Measurements from ENCODE around the gene TAF3.
"Not testable (repeated sequence)": the region's sequence is repeated elsewhere in the genome, so short reads cannot be mapped to it uniquely, and the experiment has no call there.

TAF3 gene

GRCh38 chr10:7811000-7811399 is 7.3 kb upstream of the TAF3 start:
- no peak for DNase-seq (ENCODE audit: low spot score)

DNA sequence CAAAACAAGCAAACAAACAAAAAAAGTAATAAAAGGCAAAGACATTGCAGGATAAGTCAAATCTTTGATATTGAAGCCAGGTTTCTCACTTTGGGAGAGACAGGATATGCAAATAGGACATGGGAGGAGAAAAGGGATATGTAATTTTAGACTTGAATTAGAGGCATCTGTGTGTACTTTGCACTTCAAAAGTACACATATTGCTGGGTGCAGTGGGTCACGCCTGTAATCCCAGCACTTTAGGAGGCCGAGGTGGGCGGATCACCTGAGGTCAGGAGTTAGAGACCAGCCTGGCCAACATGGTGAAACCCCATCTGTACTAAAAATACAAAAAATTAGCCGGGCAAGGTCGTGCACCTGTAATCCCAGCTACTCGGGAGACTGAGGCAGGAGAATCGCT is 6.6 kb upstream of the TAF3 start:
- not testable (repeated sequence) for DNase-seq (ENCODE audit: low spot score)

DNA sequence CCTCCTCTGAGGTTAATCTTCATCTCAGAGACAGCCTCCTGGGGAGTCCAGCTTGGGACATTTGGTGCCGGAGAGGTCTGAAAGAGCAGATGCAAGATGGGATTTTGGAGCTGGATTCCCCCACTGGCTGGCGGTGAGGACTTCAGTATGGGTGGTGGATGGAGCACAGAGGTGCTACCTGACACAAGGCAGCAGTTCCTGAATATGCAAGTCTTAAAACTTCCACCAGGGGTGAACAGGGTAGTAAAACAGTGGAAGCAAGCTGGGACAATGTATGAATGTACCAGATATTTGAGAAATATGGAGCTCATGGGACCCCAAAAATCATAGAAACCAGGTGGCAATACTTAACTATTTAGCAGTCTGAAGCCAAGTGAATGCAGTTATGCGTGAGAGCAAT is 4.8 kb upstream of the TAF3 start:
- DNase-seq (ENCODE audit: low spot score), result no peak

GRCh38 chr10:7817576-7817975 is 729 bp upstream of the TAF3 start:
- no peak for DNase-seq (ENCODE audit: low spot score)

- no peak for DNase-seq (ENCODE audit: low spot score)
Measured at GRCh38 chr10:7817984-7818294, 366 bp upstream of the TAF3 start.

DNA sequence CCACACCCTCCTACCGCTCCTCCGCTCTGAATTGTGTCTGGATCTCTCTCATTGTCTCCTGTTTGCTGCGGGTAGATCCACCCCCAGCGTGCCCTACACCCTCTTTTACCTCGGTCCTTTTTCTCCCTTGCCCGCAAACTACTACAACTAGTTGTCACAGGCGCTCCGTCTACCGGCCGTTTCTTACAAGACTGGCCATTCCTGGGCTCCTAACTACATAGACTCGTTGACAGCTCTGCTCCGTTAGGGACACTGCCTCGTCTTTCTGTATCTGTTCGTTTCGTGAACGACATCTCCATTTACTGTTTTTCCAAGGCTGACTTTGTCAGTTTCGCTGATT is 786 bp downstream of the TAF3 start:
- DNase-seq (ENCODE audit: low spot score), result peak; percentile 52

DNA sequence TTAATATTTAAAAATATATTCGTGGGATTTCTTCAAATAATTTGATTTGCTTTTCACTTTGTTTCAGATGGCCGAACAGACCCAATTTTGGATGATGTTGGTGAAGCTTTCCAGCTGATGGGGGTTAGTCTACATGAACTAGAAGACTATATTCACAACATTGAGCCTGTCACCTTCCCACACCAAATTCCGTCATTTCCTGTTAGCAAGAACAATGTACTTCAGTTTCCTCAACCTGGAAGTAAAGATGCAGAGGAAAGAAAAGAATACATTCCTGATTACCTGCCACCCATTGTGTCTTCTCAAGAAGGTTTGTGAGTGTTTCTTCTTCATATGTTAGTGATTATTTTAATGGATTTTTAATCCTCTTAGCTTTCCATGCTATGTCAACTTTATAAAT is 5.9 kb downstream of the TAF3 start:
- DNase-seq (ENCODE audit: low spot score), result no peak

DNA sequence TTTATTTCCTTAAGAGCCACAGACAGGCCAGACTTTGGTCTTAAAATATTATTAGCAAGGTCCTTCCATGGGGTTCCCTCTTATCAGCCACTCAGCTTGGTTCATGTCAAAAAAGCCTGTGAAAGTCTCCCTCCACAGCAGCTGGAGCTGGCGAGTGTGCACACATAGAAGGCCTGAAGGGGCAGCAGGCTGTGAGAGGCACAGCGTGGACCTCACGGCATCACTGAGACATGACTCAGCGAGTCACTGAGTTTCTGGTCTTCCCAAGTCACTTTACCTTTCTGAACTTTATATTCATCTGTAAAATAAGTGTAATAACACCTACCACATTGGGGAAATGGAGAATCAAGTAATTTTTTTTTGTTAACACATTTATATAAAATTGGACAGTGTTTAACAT is 8.7 kb downstream of the TAF3 start:
- DNase-seq (ENCODE audit: low spot score), result peak; percentile 45

DNA sequence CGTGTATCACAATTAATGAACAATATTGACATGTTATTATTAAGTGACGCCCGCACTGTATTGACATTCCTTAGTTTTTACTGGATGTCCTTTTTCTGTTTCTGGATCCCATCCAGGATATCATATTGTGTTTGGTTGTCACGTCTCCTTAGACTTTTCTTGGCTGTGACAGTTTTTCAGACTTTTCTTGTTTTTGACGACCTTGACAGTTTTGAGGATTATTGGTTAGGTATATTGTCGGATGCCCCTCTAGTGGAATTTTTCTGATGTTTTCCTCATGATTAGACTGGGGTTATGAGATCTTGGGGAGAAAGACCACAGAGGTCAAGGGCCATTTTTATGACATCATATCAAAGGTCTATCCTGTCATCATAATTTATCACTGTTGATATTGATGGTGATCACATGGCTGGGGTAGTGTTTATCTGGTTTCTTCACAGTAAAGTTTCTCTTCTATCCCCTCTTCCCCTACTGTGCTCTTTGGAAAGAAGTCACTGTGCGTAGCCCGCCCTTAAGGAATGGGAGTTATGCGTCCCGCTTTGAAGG is 11.1 kb downstream of the TAF3 start:
- DNase-seq (ENCODE audit: low spot score), result no peak

- DNase-seq (ENCODE audit: low spot score), result no peak
Measured at GRCh38 chr10:7832060-7832459, 13.8 kb downstream of the TAF3 start.

- no peak for DNase-seq (ENCODE audit: low spot score)
Measured at GRCh38 chr10:7833210-7833609, 14.9 kb downstream of the TAF3 start.

DNA sequence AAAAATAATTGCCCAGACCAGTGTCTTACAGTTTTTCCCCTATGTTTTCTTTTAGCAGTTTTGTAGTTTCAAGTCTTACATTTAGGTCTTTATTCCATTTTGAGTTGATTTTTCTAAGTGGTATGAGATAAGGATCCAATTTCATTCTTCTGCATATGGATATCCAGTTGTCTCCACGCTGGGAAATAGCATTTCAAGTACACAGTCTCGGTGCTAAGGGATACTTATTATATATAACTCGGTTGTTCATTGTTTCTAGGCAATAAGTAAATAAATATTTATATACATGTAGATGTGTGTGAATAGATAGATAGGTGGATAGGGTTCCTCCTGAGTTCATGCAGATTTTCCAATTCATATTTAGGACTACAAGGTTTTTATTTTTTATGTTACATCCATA is 16.0 kb downstream of the TAF3 start:
- DNase-seq (ENCODE audit: low spot score), result no peak

DNA sequence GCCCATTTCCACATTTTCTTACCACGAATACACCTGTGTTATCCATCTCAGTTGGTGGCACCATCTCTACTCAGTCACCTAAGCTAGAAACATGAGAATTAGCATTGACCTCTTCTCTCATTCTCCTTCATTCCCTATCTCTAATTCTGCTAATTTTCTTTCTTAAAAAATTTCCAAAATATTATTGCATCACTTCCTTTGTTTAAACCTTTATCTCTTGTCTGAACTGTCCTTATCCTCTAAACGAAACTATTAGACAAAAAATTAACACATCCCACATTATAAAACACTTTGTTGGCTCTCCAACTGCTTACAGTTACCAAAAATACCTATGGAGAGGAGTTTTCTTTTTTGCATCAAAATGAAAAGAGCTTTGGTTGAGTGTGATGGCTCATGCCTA is 18.3 kb downstream of the TAF3 start:
- DNase-seq (ENCODE audit: low spot score), result no peak

DNA sequence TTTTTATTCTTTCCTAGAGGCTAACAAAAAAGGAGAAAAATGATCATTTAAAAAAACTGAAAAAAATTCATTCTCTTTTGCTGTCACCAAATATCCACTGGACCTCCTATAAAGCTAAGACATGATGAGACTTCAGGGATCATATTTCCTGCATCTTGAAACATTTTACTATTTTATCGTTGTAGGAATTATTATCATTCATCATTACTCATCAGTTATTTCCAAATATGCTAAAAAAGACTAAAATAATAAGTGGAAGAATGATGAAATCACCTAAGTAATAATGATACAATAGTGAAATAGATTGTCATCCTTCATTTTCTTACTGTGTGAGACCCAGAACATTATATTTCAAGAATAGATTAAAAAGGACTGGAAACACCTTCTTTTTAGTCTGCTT is 28.3 kb downstream of the TAF3 start:
- no peak for DNase-seq (ENCODE audit: low spot score)

DNA sequence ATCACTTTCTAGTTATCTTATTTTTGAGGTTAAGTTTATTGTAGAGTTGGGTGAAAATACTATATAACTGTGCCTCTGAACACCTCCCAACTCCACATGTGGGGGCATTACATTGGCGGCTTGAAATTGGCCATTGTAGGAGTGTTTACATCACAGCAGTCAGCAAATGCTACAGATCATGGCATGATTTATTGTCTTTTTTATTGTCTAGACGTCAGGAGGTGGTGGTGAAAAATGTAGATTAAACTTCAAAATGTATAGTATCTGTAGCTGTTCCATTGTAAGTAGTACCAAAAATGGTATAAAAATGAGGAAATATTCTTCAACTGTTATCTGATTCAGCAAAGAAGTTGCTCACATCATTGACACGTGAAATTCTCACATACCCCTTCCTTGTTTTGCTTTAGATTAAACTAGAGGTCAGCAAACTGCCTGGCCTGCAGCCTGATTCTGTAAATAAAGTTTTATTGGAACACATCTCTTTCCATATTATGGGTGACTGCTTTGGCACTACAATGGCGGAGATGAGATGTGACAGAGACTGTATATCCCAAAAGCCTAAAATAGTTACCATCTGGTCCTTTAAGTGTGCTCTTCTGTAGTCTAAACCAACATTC is 35.0 kb downstream of the TAF3 start:
- DNase-seq (ENCODE audit: low spot score), result no peak

GRCh38 chr10:7853890-7854289 is 35.6 kb downstream of the TAF3 start:
- DNase-seq (ENCODE audit: low spot score), result no peak

DNA sequence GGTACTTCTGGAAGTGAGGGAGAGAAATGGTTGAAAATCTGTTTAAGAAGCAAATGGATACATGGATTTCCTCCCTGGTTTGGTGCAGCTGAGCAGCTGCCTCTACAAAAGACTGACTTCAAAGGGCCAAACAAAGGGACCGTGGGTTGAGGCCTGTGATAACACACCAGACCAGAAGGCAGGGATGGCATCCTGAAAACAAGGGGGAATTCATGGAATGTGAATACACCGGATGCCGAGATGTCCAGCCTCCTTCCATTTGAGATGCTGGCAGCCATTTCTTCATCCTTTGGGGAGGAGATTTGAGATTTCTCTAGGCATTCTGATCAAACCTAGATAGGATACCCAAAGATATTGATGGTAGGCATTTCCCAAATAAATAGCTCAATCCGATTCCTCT is 36.9 kb downstream of the TAF3 start:
- no peak for DNase-seq (ENCODE audit: low spot score)

- DNase-seq (ENCODE audit: low spot score), result no peak
Measured at GRCh38 chr10:7856678-7857077, 38.4 kb downstream of the TAF3 start.

DNA sequence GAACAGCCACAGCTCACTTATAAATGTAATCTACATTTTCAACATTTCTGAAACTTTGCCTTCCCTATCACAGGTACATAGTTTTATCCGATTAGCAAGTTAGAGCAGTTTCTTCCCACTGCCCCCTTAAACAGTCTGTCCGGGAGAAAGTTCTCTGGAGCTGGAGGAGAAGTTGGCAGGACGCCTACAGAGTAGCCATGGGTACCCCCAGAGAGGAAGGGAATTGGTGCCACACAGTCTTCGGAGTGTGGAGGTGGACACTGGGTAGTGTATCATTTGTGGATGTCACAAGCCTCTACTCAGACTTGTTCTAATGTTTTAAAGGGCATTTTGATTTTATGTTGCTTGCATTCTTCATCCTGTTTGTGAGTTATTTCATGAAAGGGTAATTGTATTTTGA is 39.0 kb downstream of the TAF3 start:
- no peak for DNase-seq (ENCODE audit: low spot score)

- no peak for DNase-seq (ENCODE audit: low spot score)
Measured at GRCh38 chr10:7861509-7862120, 43.3 kb downstream of the TAF3 start.

DNA sequence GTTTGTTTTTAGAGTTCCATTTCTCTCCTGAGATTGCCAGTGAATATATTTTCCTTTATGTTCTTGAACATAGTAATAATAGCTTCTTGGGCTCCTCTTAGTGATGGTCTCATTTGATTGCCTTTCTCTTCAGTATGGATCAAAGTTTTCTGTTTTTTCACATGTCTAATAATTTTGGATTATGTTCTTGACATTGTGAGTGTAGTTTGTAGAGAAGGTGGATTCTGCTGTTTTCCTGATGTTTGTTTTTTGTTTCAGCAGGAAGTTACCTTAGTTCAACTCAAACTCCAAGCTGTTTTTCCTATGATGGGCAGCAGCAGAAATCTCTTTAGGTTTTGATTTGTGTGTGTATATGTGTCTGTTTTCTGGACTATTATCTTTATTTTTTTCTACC is 43.8 kb downstream of the TAF3 start:
- no peak for DNase-seq (ENCODE audit: low spot score)

- no peak for DNase-seq (ENCODE audit: low spot score)
Measured at GRCh38 chr10:7866176-7866575, 47.9 kb downstream of the TAF3 start.

DNA sequence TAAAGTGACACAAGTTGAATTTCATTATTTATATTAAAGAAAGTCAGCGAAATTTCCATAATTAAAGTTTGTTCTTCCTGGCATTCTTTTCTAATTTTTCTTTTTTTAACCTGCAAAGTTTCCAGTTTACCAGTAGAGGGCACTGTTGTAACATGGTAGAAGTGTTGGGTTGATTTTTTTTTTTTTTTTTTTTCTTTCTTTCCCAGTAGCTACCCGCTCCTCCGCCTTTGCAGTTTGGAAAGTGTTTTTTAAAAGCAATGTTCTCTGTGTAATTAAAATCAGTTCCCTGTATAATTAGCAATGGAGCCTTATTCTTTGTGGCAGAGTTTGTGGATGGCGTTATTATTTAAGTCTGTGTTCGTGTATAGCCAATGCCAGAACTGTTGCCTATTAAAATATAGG is 53.7 kb downstream of the TAF3 start:
- peak; percentile 17 for DNase-seq (ENCODE audit: low spot score)

GRCh38 chr10:7874864-7875263 is 56.6 kb downstream of the TAF3 start:
- no peak for DNase-seq (ENCODE audit: low spot score)

Measured in AG08396 (cell line).